ENCODE measurements around the gene C17orf107.
"Not testable (repeated sequence)": the region's sequence is repeated elsewhere in the genome, so short reads cannot be mapped to it uniquely, and the experiment has no call there.

Gene C17orf107

GRCh38 chr17:4856271-4856936 lies 42.9 kb upstream of the C17orf107 start:
- DNase-seq (ENCODE audit: extremely low spot score) = no peak
- ChIA-PET POLR2A (no interaction called here), CTCF (no interaction called here)
- TF ChIP-seq TARDBP (IDR thresholded peaks at IDR 0.05) = no peak
- no peak for TF ChIP-seq ZNF384 (IDR thresholded peaks at IDR 0.05)
- TF ChIP-seq SUZ12 (IDR thresholded peaks at IDR 0.05) = no peak
- TF ChIP-seq LEF1 (IDR thresholded peaks at IDR 0.05; ENCODE audit: borderline replicate concordance) = no peak
- TF ChIP-seq SP1 (IDR thresholded peaks at IDR 0.05) = no peak
- no peak for TF ChIP-seq L3MBTL2 (conservative IDR thresholded peaks at IDR 0.05)
- TF ChIP-seq BHLHE40 (IDR thresholded peaks at IDR 0.05; ENCODE audit: borderline replicate concordance) = no peak
- TF ChIP-seq HDGF (IDR thresholded peaks at IDR 0.05; ENCODE audit: borderline replicate concordance) = no peak
- no peak for TF ChIP-seq PKNOX1 (IDR thresholded peaks at IDR 0.05)
- TF ChIP-seq NFRKB (IDR thresholded peaks at IDR 0.05) = no peak
- no peak for TF ChIP-seq ELF4 (IDR thresholded peaks at IDR 0.05)
- TF ChIP-seq CTBP1 (IDR thresholded peaks at IDR 0.05; ENCODE audit: borderline replicate concordance) = no peak
- no peak for TF ChIP-seq ARNT (IDR thresholded peaks at IDR 0.05)
- TF ChIP-seq FOXK2 (IDR thresholded peaks at IDR 0.05) = no peak
- TF ChIP-seq FOXM1 (IDR thresholded peaks at IDR 0.05; ENCODE audit: borderline replicate concordance) = no peak
- no peak for TF ChIP-seq FOXA1 (IDR thresholded peaks at IDR 0.05)

GRCh38 chr17:4856937-4857314 lies 42.4 kb upstream of the C17orf107 start:
- no peak for TF ChIP-seq FOXK2 (IDR thresholded peaks at IDR 0.05)
- no peak for DNase-seq (ENCODE audit: extremely low spot score)
- ChIA-PET POLR2A (no interaction called here), CTCF (no interaction called here)

- DNase-seq (ENCODE audit: extremely low spot score); CTCF ChIA-PET; POLR2A ChIA-PET: not testable (repeated sequence)
Observed at GRCh38 chr17:4857347-4857746, 42.0 kb upstream of the C17orf107 start.

DNA sequence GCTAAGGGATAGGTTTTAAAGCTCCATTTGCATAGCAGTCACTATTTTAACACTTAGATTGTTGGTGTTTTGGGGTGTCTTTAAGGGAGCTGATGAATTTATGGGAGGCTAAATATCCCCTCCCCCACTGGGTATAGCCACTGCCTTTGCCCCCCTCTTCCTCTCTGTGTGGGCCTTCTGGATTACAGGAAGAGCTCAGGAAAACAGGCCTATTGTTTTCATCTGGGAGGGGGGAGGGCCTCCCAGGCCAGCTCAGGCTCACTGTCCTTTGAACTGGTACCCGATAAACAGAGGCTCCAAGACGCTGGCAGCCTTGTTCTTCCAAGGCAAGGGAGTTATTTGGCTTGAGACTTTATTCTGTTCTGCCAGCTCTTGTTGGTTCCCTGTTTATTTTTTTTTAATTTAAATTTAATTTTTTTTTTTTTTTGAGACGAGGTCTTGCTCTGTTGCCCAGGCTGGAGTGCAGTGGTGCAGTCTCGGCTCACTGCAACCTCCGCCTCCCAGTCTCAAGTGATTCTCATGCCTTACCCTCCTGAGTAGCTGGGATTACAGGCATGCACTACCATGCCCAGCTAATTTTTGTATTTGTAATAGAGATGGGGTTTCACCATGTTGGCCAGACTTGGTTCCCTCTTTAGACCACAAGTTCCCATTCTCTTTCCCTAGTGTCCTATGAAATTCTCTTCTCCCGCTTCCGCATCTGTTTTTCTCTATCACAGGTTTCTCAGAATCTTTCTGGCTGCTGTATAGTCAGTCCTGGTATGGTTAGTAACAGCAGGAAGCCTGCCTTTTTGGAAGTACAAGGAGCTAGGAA lies 41.1 kb upstream of the C17orf107 start:
- TF ChIP-seq TARDBP (IDR thresholded peaks at IDR 0.05) (no peak), PKNOX1 (IDR thresholded peaks at IDR 0.05) (no peak), LEF1 (IDR thresholded peaks at IDR 0.05; ENCODE audit: borderline replicate concordance) (no peak), HDGF (IDR thresholded peaks at IDR 0.05; ENCODE audit: borderline replicate concordance) (no peak), FOXM1 (IDR thresholded peaks at IDR 0.05; ENCODE audit: borderline replicate concordance) (no peak), FOXA1 (IDR thresholded peaks at IDR 0.05) (no peak), ARNT (IDR thresholded peaks at IDR 0.05) (no peak), SUZ12 (IDR thresholded peaks at IDR 0.05) (no peak), L3MBTL2 (conservative IDR thresholded peaks at IDR 0.05) (no peak), BHLHE40 (IDR thresholded peaks at IDR 0.05; ENCODE audit: borderline replicate concordance) (no peak), CTBP1 (IDR thresholded peaks at IDR 0.05; ENCODE audit: borderline replicate concordance) (no peak), NFRKB (IDR thresholded peaks at IDR 0.05) (no peak)
- DNase-seq (ENCODE audit: extremely low spot score) = no peak
- ChIA-PET CTCF (no interaction called here), POLR2A (no interaction called here)

DNA sequence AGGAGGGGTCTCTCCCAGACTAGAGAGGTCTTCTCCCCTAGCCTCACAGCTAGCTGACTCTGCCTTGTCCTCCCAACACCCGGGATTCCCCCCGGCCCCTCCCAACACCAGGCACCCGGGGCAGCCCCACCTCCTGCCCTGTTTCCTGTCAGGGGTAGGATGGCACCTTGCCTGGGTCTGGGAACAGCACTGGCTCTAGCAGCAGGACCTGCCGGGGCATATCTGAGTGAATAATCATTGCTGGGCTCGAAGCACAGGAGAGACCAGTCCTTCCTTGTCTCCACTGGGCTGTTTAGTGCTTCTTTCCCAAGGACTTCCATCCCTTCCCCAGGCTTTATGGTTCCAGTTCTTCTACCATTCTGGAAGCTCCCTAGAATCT lies 40.5 kb upstream of the C17orf107 start:
- ChIA-PET CTCF (no interaction called here), POLR2A (no interaction called here)
- no peak for DNase-seq (ENCODE audit: extremely low spot score)
- TF ChIP-seq TARDBP (IDR thresholded peaks at IDR 0.05) (no peak), FOXA1 (IDR thresholded peaks at IDR 0.05) (no peak), SUZ12 (IDR thresholded peaks at IDR 0.05) (no peak), ARNT (IDR thresholded peaks at IDR 0.05) (no peak), LEF1 (IDR thresholded peaks at IDR 0.05; ENCODE audit: borderline replicate concordance) (no peak), HDGF (IDR thresholded peaks at IDR 0.05; ENCODE audit: borderline replicate concordance) (no peak), L3MBTL2 (conservative IDR thresholded peaks at IDR 0.05) (no peak), FOXK2 (IDR thresholded peaks at IDR 0.05) (no peak), CTBP1 (IDR thresholded peaks at IDR 0.05; ENCODE audit: borderline replicate concordance) (no peak), SP1 (IDR thresholded peaks at IDR 0.05) (no peak), PKNOX1 (IDR thresholded peaks at IDR 0.05) (no peak), ELF4 (IDR thresholded peaks at IDR 0.05) (no peak), FOXM1 (IDR thresholded peaks at IDR 0.05; ENCODE audit: borderline replicate concordance) (no peak), NFRKB (IDR thresholded peaks at IDR 0.05) (no peak), ZNF384 (IDR thresholded peaks at IDR 0.05) (no peak), BHLHE40 (IDR thresholded peaks at IDR 0.05; ENCODE audit: borderline replicate concordance) (no peak)

DNA sequence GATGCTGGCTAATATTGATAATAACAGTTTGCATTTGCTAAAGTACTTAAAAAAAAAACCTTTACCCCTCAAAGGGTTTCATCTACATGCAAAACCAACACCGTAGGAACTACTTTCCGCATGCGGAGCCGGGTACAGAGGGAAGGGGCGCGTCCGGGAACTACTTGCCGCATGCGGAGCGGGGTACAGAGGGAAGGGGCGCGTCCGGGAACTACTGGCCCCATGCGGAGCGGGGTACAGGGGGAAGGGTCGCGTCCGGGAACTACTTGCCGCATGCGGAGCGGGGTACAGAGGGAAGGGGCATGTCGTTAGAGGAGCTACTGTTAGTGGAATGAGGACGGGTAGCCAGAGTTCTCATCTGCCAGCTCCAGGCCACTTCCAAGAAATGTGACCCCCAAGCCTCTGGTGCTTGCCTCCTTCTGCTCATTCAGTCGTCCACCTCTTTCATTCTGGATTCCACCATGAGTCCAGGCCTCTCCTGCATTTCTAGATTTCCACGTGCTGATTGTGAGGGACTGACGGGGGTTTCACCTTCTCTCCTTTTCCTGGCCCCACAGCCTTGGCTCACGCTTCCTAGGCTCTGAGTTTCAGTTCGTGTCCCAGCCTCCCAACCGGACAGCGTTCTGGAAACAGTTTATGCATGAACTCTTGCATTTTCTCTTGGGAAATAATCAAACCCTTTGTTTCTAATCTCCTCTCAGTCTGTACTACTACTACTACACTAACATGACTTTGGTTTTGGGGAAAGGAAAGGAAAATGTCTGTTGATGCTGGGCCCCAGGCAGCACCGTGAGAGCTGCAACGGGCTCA lies 39.3 kb upstream of the C17orf107 start:
- DNase-seq (ENCODE audit: extremely low spot score) = no peak
- ChIA-PET CTCF (no interaction called here), POLR2A (no interaction called here)
- no peak for TF ChIP-seq PKNOX1 (IDR thresholded peaks at IDR 0.05)

All from HEK293T (cell line).